HL-60 (cell line): ENCODE results near the gene UQCRC2.

ENCODE experiments used
- CTCF ChIP-seq: IDR thresholded peaks from one replicate; pipeline ENCODE4 v1.5.1; 2011; ENCODE audit warnings: low read length, control low read depth, inconsistent platforms; ENCODE audit not compliant: insufficient read depth
- GABPA ChIP-seq: IDR thresholded peaks from 2 replicates; pipeline ENCODE4 v1.6.1; 2012; ENCODE audit warnings: low read depth
- POLR2AphosphoS5 ChIP-seq: IDR thresholded peaks from 2 replicates; pipeline ENCODE4 v1.6.1; 2012; ENCODE audit warnings: low read depth
- REST ChIP-seq: IDR thresholded peaks from 2 replicates; pipeline ENCODE4 v1.6.1; 2012; ENCODE audit warnings: low read depth; ENCODE audit not compliant: insufficient replicate concordance

- no peak for TF ChIP-seq CTCF
- no peak for TF ChIP-seq POLR2AphosphoS5
- no peak for TF ChIP-seq GABPA
- TF ChIP-seq REST: no peak
Measured at GRCh38 chr16:21952040-21952792, 945 bp upstream of the UQCRC2 start.
